Measurements from ENCODE around the gene REPIN1.

REPIN1 gene

GRCh38 chr7:150421831-150422230 is 53.2 kb downstream of the REPIN1 start:
- no peak overlapping the region for H3K27ac ChIP-seq (ENCODE audit: low read depth, low read length)
- no peak for TF ChIP-seq CTCF (IDR thresholded peaks at IDR 0.05; ENCODE audit: insufficient read depth, low read length, poor library complexity, severe bottlenecking)
- TF ChIP-seq EZH2phosphoT487 (conservative IDR thresholded peaks at IDR 0.05; ENCODE audit: low read length): no peak
- no peak overlapping the region for H2AFZ ChIP-seq (ENCODE audit: low read depth, low read length, severe bottlenecking)

More at GRCh38 chr7:150421831-150422230, 53.2 kb downstream of the REPIN1 start:
- no peaks in the 10 kb centered on the region for H3K9me2 ChIP-seq (replicated peaks; ENCODE audit: insufficient read depth, low read length)
- no peaks in the 10 kb centered on the region for H3K36me3 ChIP-seq (ENCODE audit: low read length)
- no peak overlapping the region for H3K4me3 ChIP-seq (ENCODE audit: insufficient read depth, low read length, poor library complexity, severe bottlenecking)
- no peaks in the 10 kb centered on the region for H3F3A ChIP-seq (ENCODE audit: insufficient read depth)
- H3K9ac ChIP-seq (ENCODE audit: low read length): no peak overlapping the region
- H3K9me3 ChIP-seq (ENCODE audit: insufficient read depth, low read length): no peaks in the 10 kb centered on the region
- no peaks in the 10 kb centered on the region for H3K27me3 ChIP-seq (ENCODE audit: low read length)
- no peaks in the 10 kb centered on the region for H3K79me2 ChIP-seq (ENCODE audit: insufficient read depth, low read length)
- H3K4me2 ChIP-seq (ENCODE audit: low read depth, low read length, poor library complexity, severe bottlenecking): no peak overlapping the region
- no peaks in the 10 kb centered on the region for H4K20me1 ChIP-seq (ENCODE audit: low read depth, low read length)

All from SU-DHL-6 (cell line).